Osteoblast (primary cell): ENCODE measurements around the gene HYAL2. TPM values are rescaled to one million over a fixed set of nuclear protein-coding genes. Genes with fewer than 3 reads are reported as not detected.
A peak's percentile ranks its signal among the peaks of the same experiment; 100 is the strongest.

Experiments
- DNase-seq: peaks from one replicate; pipeline ENCODE4 v3.0.0; 2011; ENCODE audit warnings: low spot score, mixed read lengths; ENCODE audit not compliant: insufficient read length; ENCODE audit errors: missing footprints
- H2AFZ ChIP-seq: 2 replicates; pipeline ENCODE4 v1.6.0; 2011; ENCODE audit warnings: mild to moderate bottlenecking, low read length
- H3K27ac ChIP-seq: 2 replicates; pipeline ENCODE4 v1.5.1; 2011; ENCODE audit warnings: mild to moderate bottlenecking, low read depth, low read length, moderate library complexity
- H3K27me3 ChIP-seq: 2 replicates; pipeline ENCODE4 v1.6.0; 2012; ENCODE audit warnings: mild to moderate bottlenecking, control low read depth, inconsistent platforms, low read length, moderate library complexity; ENCODE audit not compliant: insufficient read depth
- H3K36me3 ChIP-seq: 2 replicates; pipeline ENCODE4 v1.5.1; 2011; ENCODE audit warnings: mild to moderate bottlenecking, low read length, control low read depth, moderate library complexity; ENCODE audit not compliant: insufficient read depth
- H3K4me1 ChIP-seq: 2 replicates; pipeline ENCODE4 v1.5.1; 2011; ENCODE audit warnings: mild to moderate bottlenecking, low read length, control low read depth, moderate library complexity; ENCODE audit not compliant: insufficient read depth
- H3K4me2 ChIP-seq: 2 replicates; pipeline ENCODE4 v1.6.0; 2011; ENCODE audit warnings: mild to moderate bottlenecking, low read length; ENCODE audit not compliant: insufficient read depth
- H3K4me3 ChIP-seq: fragments of 200-600 bp; sonication (generic); 3 replicates; pipeline ENCODE4 v1.5.1; 2012; ENCODE audit warnings: mild to moderate bottlenecking, low read length, inconsistent platforms; ENCODE audit not compliant: insufficient read depth
- H3K79me2 ChIP-seq: 2 replicates; pipeline ENCODE4 v1.6.0; 2012; ENCODE audit warnings: mild to moderate bottlenecking, low read length, control low read depth, inconsistent platforms; ENCODE audit not compliant: insufficient read depth
- H3K9me3 ChIP-seq: 2 replicates; pipeline ENCODE4 v1.5.1; 2011; ENCODE audit warnings: low read depth, low read length, control low read depth
- H4K20me1 ChIP-seq: 2 replicates; pipeline ENCODE4 v1.6.0; 2012; ENCODE audit warnings: mild to moderate bottlenecking, low read length, control low read depth; ENCODE audit not compliant: insufficient read depth
- CTCF ChIP-seq: IDR thresholded peaks from 2 replicates; pipeline ENCODE4 v1.5.1; 2011; ENCODE audit warnings: mild to moderate bottlenecking, low read depth, low read length, moderate library complexity; ENCODE audit errors: extremely low read depth
- total RNA-seq: library from RNA; depleted of rRNA; stranded (reverse); fragments of >200 nt; gene quantifications from 2 replicates; pipeline ENCODE4 v1.2.3, GENCODE V29; 2012

The HYAL2 gene
- total RNA-seq, 1 donor, result 32.9 TPM

GRCh38 chr3:50304601-50305000 is 17.9 kb downstream of the HYAL2 start:
- peak; percentile 87 for DNase-seq
- no peak overlapping the region for H3K4me2 ChIP-seq

GRCh38 chr3:50303013-50303815 is 19.3 kb downstream of the HYAL2 start, which contains the start of gene HYAL1:
Gene HYAL1, minus strand, starts transcription at chr3:50303574. Its CDS starts 618 bp downstream, at chr3:50302956.
- no peak for DNase-seq
- H3K4me2 ChIP-seq, result no peak within 1 kb of the TSS
- H4K20me1 ChIP-seq, result no peaks in the 10 kb centered on the region
- H3K27me3 ChIP-seq, result no peaks in the 10 kb centered on the region
- H3K27ac ChIP-seq, result no peak within 1 kb of the TSS
- H3K9me3 ChIP-seq, result no peaks in the 10 kb centered on the region
- no peak within 1 kb of the TSS for H2AFZ ChIP-seq
- peaks cover 7% of the 10 kb centered on the region for H3K79me2 ChIP-seq
- H3K36me3 ChIP-seq, result no peaks in the 10 kb centered on the region
- peaks cover 18% of the 10 kb centered on the region for H3K4me1 ChIP-seq
- TF ChIP-seq CTCF, result peak; percentile 13
- no peak within 1 kb of the TSS for H3K4me3 ChIP-seq

More at GRCh38 chr3:50304601-50305000, 17.9 kb downstream of the HYAL2 start:
- Histone ChIP-seq H3K79me2 (no peaks in the 10 kb centered on the region), H3K4me3 (no peak overlapping the region), H3K36me3 (no peaks in the 10 kb centered on the region), H3K27me3 (no peaks in the 10 kb centered on the region), H3K4me1 (peaks cover 11% of the 10 kb centered on the region), H4K20me1 (no peaks in the 10 kb centered on the region), H3K9me3 (peaks cover 3% of the 10 kb centered on the region), H2AFZ (no peak overlapping the region), H3K27ac (no peak overlapping the region)
- TF ChIP-seq CTCF, result no peak

GRCh38 chr3:50302095-50303012 is 20.2 kb downstream of the HYAL2 start:
- no peak overlapping the region for H3K4me2 ChIP-seq
- H3K27me3 ChIP-seq, result no peaks in the 10 kb centered on the region
- no peaks in the 10 kb centered on the region for H3K36me3 ChIP-seq
- no peak overlapping the region for H3K27ac ChIP-seq
- H3K4me3 ChIP-seq, result no peak overlapping the region
- TF ChIP-seq CTCF, result no peak
- H3K79me2 ChIP-seq, result peaks cover 12% of the 10 kb centered on the region
- H4K20me1 ChIP-seq, result no peaks in the 10 kb centered on the region
- H3K9me3 ChIP-seq, result no peaks in the 10 kb centered on the region
- peaks cover 21% of the 10 kb centered on the region for H3K4me1 ChIP-seq
- H2AFZ ChIP-seq, result no peak overlapping the region
- DNase-seq, result no peak
